Natural killer cell (primary cell): ENCODE measurements around the gene KCNC4. TPM values are rescaled to one million over a fixed set of nuclear protein-coding genes. Genes with fewer than 3 reads are reported as not detected.

Experiments used
- ATAC-seq, 3 donors: fragments of 150-1000 bp in 2 of 3; fragments of 200-7000 bp in 1 of 3; cut with Tn5 transposase; 1 replicate in 1 of 3; 2 replicates in 2 of 3; pipeline ENCODE4 v1.10.0; 2021; ENCODE audit warnings: mild to moderate bottlenecking in 2 of 3, moderate library complexity in 2 of 3
- DNase-seq, 2 donors: peaks; one replicate each; pipeline versions ENCODE4 v3.0.0 to v3.0.0-alpha.2; 2013 to 2021; ENCODE audit warnings: mixed read lengths in 1 of 2
- H3K27ac ChIP-seq: one replicate; pipeline ENCODE4 v1.5.1; 2013; ENCODE audit warnings: mild to moderate bottlenecking, low read length
- H3K27me3 ChIP-seq: one replicate; pipeline ENCODE4 v1.6.1; 2013; ENCODE audit warnings: low read length; ENCODE audit not compliant: control insufficient read depth, insufficient read depth
- H3K36me3 ChIP-seq: one replicate; pipeline ENCODE4 v1.6.1; 2013; ENCODE audit warnings: low read length; ENCODE audit not compliant: control insufficient read depth, insufficient read depth
- H3K4me1 ChIP-seq: one replicate; pipeline ENCODE4 v1.6.1; 2013; ENCODE audit warnings: low read length; ENCODE audit not compliant: control insufficient read depth, insufficient read depth
- H3K4me3 ChIP-seq: one replicate; pipeline ENCODE4 v1.5.1; 2013; ENCODE audit warnings: low read length
- H3K9me3 ChIP-seq: one replicate; pipeline ENCODE4 v1.6.1; 2013; ENCODE audit warnings: low read length; ENCODE audit not compliant: control insufficient read depth, insufficient read depth
- H3K27ac Mint-ChIP-seq, 2 donors: one replicate each; pipeline ENCODE4 v1.8.0; 2022; ENCODE audit warnings: mild to moderate bottlenecking in 2 of 2, mixed read lengths in 2 of 2, moderate library complexity in 1 of 2
- H3K27me3 Mint-ChIP-seq, 2 donors: one replicate each; pipeline ENCODE4 v1.8.0; 2022; ENCODE audit warnings: low read depth in 2 of 2, mixed read lengths in 2 of 2
- H3K36me3 Mint-ChIP-seq: one replicate; pipeline ENCODE4 v1.8.0; 2022; ENCODE audit warnings: mixed read lengths
- H3K4me1 Mint-ChIP-seq, 2 donors: one replicate each; pipeline ENCODE4 v1.8.0; 2022; ENCODE audit warnings: mixed read lengths in 2 of 2
- H3K4me3 Mint-ChIP-seq: one replicate; pipeline ENCODE4 v1.8.0; 2022; ENCODE audit warnings: mild to moderate bottlenecking, moderate library complexity, mixed read lengths
- H3K9me3 Mint-ChIP-seq, 2 donors: one replicate each; pipeline ENCODE4 v1.8.0; 2022; ENCODE audit warnings: mixed read lengths in 2 of 2
- CTCF ChIP-seq: fragments of 200-600 bp; IDR thresholded peaks from one replicate; pipeline ENCODE4 v1.8.0; 2022; ENCODE audit warnings: antibody characterized with exemption
- WGBS: methylation state at CpG from one replicate; pipeline ENCODE4 v1.1.7; 2013; ENCODE audit warnings: missing lambda C conversion rate; ENCODE audit not compliant: insufficient coverage; 5-methylcytosine and 5-hydroxymethylcytosine counted together
- intact Hi-C: fragments of 100-400 bp; cut with micrococcal nuclease; formaldehyde crosslinking; loops from one replicate; pipeline ENCODE4 v1.14.2; 2022
- total RNA-seq, 4 donors: library from RNA; stranded (reverse); fragments of 120-200 nt in 1 of 4; gene quantifications; one replicate each; pipeline versions ENCODE4 v1.2.3 to v1.2.4, GENCODE V29; 2013 to 2022

The KCNC4 gene
- total RNA-seq, 3 donors from 2014 or later (not counting 1 experiment from before 2014, with no cell fraction given), result 2.5 to 3.9 (median 3.3) TPM

GRCh38 chr1:110206261-110206920 is 3.7 kb upstream of the KCNC4 start:
- ATAC-seq (no peak), DNase-seq (no peak)
- Histone ChIP-seq H3K27ac (no peak overlapping the region), H3K36me3 (no peaks in the 10 kb centered on the region), H3K9me3 (no peaks in the 10 kb centered on the region), H3K4me3 (no peak overlapping the region), H3K4me1 (peaks cover 26% of the 10 kb centered on the region), H3K27me3 (peaks cover 4% of the 10 kb centered on the region)
- Mint-ChIP-seq H3K9me3 (no peaks in the 10 kb centered on the region), H3K36me3 (no peaks in the 10 kb centered on the region), H3K27ac (no peak overlapping the region), H3K4me3 (no peak overlapping the region), H3K4me1 (peaks cover 13 to 36% of the 10 kb centered on the region in 2 donors), H3K27me3 (peaks cover 0 to 5% of the 10 kb centered on the region in 2 donors)
- WGBS, result 93% methylated on average over 11 of the region's 11 CpGs
- intact Hi-C loops, result loop anchor here (5.0 kb wide), 2 partner anchors 56 to 201 kb away; partner anchors contain the start of gene LAMTOR5
- no peak for TF ChIP-seq CTCF

GRCh38 chr1:110207831-110208230 is 2.3 kb upstream of the KCNC4 start:
- no peaks in the 10 kb centered on the region for H3K9me3 ChIP-seq
- no peaks in the 10 kb centered on the region for H3K36me3 ChIP-seq
- H3K27me3 ChIP-seq, result peaks cover 5% of the 10 kb centered on the region
- peak; percentile 88 for TF ChIP-seq CTCF
- no peak overlapping the region for H3K27ac ChIP-seq
- peaks cover 13 to 42% of the 10 kb centered on the region in 2 donors for H3K4me1 Mint-ChIP-seq
- ATAC-seq (peak; percentile 23 to 38 (median 27)), DNase-seq (peak; percentile 62 to 90)
- H3K27me3 Mint-ChIP-seq, result peaks cover 0 to 9% of the 10 kb centered on the region in 2 donors
- WGBS, result 36% methylated on average over 5 of the region's 5 CpGs
- no peak overlapping the region for H3K4me3 Mint-ChIP-seq
- no peaks in the 10 kb centered on the region for H3K9me3 Mint-ChIP-seq
- no peak overlapping the region for H3K4me3 ChIP-seq
- H3K36me3 Mint-ChIP-seq, result no peaks in the 10 kb centered on the region
- intact Hi-C loops, result loop anchor here (1.0 to 5.0 kb wide), 3 partner anchors 54 to 199 kb away; partner anchors contain the start of gene LAMTOR5
- H3K27ac Mint-ChIP-seq, result peak overlapping the region in 1 of 2 donors; percentile 94
- peaks cover 33% of the 10 kb centered on the region for H3K4me1 ChIP-seq

GRCh38 chr1:110208916-110209645 is 1.0 kb upstream of the KCNC4 start:
- Mint-ChIP-seq H3K27me3 (peaks cover 0 to 9% of the 10 kb centered on the region in 2 donors), H3K27ac (peak overlapping the region; percentile 68 to 94), H3K9me3 (no peaks in the 10 kb centered on the region), H3K4me3 (peak overlapping the region; percentile 87), H3K36me3 (no peaks in the 10 kb centered on the region), H3K4me1 (peaks cover 8 to 35% of the 10 kb centered on the region in 2 donors)
- WGBS, result 82% methylated on average over 7 of the region's 7 CpGs
- intact Hi-C loops, result loop anchor here (5.0 kb wide), 2 partner anchors 53 to 198 kb away; partner anchors contain the start of gene LAMTOR5
- TF ChIP-seq CTCF, result no peak
- Histone ChIP-seq H3K27ac (peak overlapping the region; percentile 75), H3K27me3 (peaks cover 5% of the 10 kb centered on the region), H3K9me3 (no peaks in the 10 kb centered on the region), H3K36me3 (no peaks in the 10 kb centered on the region), H3K4me3 (peak overlapping the region; percentile 34), H3K4me1 (peaks cover 28% of the 10 kb centered on the region)
- DNase-seq, result peak in 1 of 2 donors; percentile 37
- ATAC-seq, result no peak
